ENCODE results near the gene ABI1. TPM values are rescaled to one million over a fixed set of nuclear protein-coding genes. Genes with fewer than 3 reads are reported as not detected.
"Not testable (repeated sequence)": the region's sequence is repeated elsewhere in the genome, so short reads cannot be mapped to it uniquely, and the experiment has no call there.

Gene ABI1
- total RNA-seq, 1 donor from 2014 or later = 54.5 TPM

DNA sequence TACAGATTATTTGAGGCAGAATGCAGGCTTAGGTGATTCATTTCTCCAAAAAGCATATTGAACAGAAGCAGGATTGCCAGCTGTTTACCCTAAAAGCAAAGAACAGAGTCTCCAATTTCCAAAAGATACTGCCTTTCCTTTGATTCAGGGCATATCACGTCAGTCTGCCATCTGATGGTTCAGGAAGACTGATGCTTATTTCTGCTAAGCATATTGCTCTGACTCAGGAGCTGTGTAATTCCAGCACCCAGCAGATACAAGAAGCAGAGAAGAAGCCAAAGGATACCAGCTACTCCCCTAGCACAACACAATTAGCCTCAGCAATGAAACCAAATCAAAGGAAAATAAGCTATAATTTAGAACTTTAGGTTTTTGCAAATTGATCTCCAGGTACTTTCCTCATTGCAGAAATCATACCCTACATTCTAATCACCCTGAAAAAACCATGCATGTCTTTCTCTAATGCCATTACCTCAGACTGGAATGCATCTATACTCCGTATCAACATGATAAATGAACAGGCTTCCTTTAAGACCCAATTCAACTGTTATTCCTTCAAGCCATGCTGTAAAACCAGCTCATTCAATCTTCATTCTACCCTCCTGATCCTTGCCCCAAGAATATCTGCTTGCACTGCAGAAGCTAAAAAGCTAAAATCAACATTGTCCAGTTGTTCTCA is 55.1 kb downstream of the ABI1 start:
- Mint-ChIP-seq H3K9me3 (no peaks in the 10 kb centered on the region), H3K27me3 (no peaks in the 10 kb centered on the region), H3K4me1 (peaks cover 43% of the 10 kb centered on the region), H3K4me3 (peak overlapping the region; percentile 14), H3K36me3 (ENCODE audit: low read depth) (peaks cover 18% of the 10 kb centered on the region), H3K27ac (peak overlapping the region; percentile 7)
- DNase-seq = no peak
- intact Hi-C loops (cut with micrococcal nuclease) = loop anchor here (10.0 kb wide), 1 partner anchor 49 kb away; no protein-coding TSS in a partner anchor

DNA sequence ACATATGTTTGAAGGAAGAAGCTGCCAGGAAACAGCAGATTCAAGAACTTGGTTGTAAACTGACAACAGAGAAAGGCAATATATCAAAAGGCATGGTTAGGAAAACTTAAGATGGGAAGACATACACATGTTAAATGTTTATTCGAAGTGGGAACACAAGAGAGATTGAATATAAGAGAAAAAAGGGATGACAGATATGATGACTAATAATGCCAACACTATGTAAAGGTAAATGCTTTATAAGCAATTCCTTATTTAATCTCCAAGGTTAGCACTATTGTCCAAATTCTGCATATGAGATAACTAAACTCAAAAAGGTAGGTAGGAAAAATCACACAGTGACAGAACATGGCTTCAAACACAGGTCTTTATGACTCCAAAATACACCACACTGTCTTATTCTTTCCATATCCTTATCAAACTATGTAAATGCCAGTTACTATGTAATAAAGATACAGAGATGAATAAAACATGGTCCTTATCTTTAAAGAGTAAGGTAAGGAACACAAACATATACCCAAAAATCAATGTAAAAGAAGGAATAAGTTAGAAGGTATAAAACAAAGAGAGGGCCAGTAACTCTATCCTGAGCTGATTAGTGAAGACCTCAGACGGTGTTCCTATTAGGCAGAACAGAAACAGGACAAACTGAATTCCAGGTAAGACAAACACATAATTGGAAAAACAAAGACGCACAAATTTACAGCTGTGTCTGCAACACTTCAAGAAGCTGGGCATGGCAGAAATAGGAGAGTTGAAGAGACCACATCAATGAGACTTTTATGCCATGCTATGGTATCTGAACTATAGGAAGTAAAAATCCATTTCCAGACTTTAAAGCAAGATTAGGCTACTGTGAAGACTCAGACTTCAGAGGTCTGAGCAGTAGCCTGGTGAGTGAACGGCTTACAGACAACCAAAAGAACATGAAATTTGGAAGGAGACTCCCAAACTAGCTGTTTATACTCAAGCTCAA is 56.1 kb downstream of the ABI1 start:
- no peaks in the 10 kb centered on the region for H3K27me3 Mint-ChIP-seq
- H3K4me1 Mint-ChIP-seq = peaks cover 48% of the 10 kb centered on the region
- H3K9me3 Mint-ChIP-seq = no peaks in the 10 kb centered on the region
- H3K4me3 Mint-ChIP-seq = no peak overlapping the region
- DNase-seq = no peak
- H3K36me3 Mint-ChIP-seq (ENCODE audit: low read depth) = peaks cover 22% of the 10 kb centered on the region
- intact Hi-C loops (cut with micrococcal nuclease) = loop anchor here (10.0 kb wide), 1 partner anchor 50 kb away; no protein-coding TSS in a partner anchor
- H3K27ac Mint-ChIP-seq = no peak overlapping the region

DNA sequence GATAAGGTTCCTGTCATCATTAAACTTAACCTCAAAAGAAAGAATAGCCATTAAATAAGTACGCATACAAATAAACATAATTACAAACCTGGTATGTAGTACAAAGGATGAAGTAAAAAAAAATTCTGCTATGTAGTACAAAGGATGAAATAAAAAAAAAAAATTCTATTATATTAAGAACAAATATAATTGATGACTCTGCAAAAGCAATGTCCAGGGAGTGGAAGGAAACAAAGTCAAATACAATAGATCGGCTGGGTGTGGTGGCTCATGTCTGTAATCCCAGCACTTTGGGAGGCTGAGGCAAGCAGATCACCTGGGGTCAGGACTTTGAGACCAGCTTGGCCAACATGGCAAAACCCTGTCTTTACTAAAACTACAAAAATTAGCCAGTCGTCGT is 56.9 kb downstream of the ABI1 start:
- no peaks in the 10 kb centered on the region for H3K27me3 Mint-ChIP-seq
- H3K27ac Mint-ChIP-seq = no peak overlapping the region
- H3K9me3 Mint-ChIP-seq = no peaks in the 10 kb centered on the region
- intact Hi-C loops (cut with micrococcal nuclease) = loop anchor here (10.0 kb wide), 1 partner anchor 51 kb away; no protein-coding TSS in a partner anchor
- H3K4me1 Mint-ChIP-seq = peaks cover 48% of the 10 kb centered on the region
- H3K36me3 Mint-ChIP-seq (ENCODE audit: low read depth) = peaks cover 22% of the 10 kb centered on the region
- no peak overlapping the region for H3K4me3 Mint-ChIP-seq
- DNase-seq = no peak

DNA sequence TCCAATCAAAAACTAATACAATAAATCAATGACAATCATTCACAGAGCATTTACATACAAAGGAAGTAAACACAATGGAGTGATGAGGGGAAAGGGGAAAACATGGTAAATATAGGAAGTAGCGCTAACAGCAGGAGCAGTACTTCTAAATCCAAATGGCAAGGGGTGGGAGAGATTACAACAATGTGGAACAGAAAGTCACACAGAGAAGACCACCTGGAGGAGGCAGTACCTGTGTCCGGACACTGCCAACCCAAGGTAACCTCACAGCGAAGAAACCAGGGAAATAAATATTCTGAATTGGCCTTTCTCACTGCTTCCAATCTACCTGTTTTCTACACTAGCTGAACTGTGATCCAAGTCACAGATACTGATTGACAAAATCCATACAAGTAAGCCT is 58.2 kb downstream of the ABI1 start:
- H3K27ac Mint-ChIP-seq = no peak overlapping the region
- no peaks in the 10 kb centered on the region for H3K27me3 Mint-ChIP-seq
- no peak overlapping the region for H3K4me3 Mint-ChIP-seq
- peaks cover 25% of the 10 kb centered on the region for H3K36me3 Mint-ChIP-seq (ENCODE audit: low read depth)
- H3K4me1 Mint-ChIP-seq = peaks cover 47% of the 10 kb centered on the region
- no peak for DNase-seq
- H3K9me3 Mint-ChIP-seq = no peaks in the 10 kb centered on the region
- intact Hi-C loops (cut with micrococcal nuclease) = loop anchor here (10.0 kb wide), 1 partner anchor 52 kb away; no protein-coding TSS in a partner anchor

DNA sequence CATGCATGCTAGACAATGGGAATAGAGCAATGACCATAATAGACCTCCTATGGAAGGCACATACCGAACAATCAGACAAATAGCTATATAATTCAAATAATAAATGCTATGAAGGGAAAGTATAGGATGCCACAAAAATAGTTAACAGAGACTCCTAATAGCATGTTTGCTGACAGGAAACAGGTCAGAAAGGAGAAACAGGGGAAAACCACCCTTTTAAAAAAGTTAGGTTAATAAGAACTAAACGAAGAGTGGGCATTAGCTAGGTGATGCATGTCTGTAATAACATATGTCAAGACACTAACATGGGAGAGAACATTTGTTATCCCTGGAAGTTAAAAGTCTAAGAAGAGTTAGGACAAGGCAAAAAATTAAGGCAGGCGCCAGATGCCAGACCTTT is 58.9 kb downstream of the ABI1 start:
- Mint-ChIP-seq H3K27ac (no peak overlapping the region), H3K27me3 (no peaks in the 10 kb centered on the region), H3K36me3 (ENCODE audit: low read depth) (peaks cover 24% of the 10 kb centered on the region), H3K9me3 (no peaks in the 10 kb centered on the region), H3K4me3 (no peak overlapping the region), H3K4me1 (peaks cover 46% of the 10 kb centered on the region)
- intact Hi-C loops (cut with micrococcal nuclease) = loop anchor here (10.0 kb wide), 1 partner anchor 53 kb away; no protein-coding TSS in a partner anchor
- no peak for DNase-seq

DNA sequence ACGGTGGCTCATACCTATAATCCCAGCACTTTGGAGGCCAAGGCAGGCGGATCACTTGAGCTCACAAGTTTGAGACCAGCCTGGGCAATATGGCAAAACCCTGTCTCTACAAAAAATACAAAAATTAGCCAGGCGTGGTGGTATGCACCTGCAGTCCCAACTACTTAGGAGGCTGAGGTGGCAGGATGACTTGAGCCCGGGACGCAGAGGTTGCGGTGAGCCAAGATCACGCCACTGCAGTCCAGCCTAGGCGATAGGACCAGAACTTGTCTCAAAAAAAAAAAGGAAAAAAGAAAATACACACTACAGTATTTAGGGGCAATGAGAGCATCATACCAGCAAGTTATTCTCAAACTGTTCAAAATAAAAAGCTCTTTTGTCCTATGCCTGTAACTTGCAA is 59.5 kb downstream of the ABI1 start:
- Mint-ChIP-seq H3K4me3 (no peak overlapping the region), H3K27ac (no peak overlapping the region), H3K9me3 (no peaks in the 10 kb centered on the region), H3K36me3 (ENCODE audit: low read depth) (peaks cover 24% of the 10 kb centered on the region), H3K4me1 (peaks cover 41% of the 10 kb centered on the region), H3K27me3 (no peaks in the 10 kb centered on the region)
- intact Hi-C loops (cut with micrococcal nuclease) = loop anchor here (10.0 kb wide), 1 partner anchor 54 kb away; no protein-coding TSS in a partner anchor
- DNase-seq = no peak

DNA sequence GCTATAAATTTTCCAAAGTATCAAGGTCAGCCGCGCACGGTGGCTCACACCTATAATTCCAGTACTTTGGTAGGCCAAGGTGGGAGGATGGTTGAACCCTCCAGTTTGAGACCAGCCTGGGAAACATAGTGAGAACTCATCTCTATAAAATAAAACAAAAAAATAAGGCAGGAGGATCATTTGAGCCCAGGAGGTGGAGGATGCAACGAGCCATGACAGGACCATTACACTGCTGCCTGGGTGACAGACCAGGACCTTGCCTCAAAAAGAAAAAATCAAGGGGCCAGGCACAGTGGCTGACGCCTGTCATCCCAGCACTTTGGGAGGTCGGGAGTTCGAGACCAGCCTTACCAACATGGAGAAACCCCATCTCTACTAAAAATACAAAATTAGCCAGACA is 60.3 kb downstream of the ABI1 start:
- Mint-ChIP-seq H3K27ac (no peak overlapping the region), H3K36me3 (ENCODE audit: low read depth) (peaks cover 24% of the 10 kb centered on the region), H3K9me3 (no peaks in the 10 kb centered on the region), H3K4me3 (no peak overlapping the region), H3K4me1 (peaks cover 33% of the 10 kb centered on the region), H3K27me3 (no peaks in the 10 kb centered on the region)
- intact Hi-C loops (cut with micrococcal nuclease) = loop anchor here (10.0 kb wide), 1 partner anchor 54 kb away; no protein-coding TSS in a partner anchor
- DNase-seq = no peak

DNA sequence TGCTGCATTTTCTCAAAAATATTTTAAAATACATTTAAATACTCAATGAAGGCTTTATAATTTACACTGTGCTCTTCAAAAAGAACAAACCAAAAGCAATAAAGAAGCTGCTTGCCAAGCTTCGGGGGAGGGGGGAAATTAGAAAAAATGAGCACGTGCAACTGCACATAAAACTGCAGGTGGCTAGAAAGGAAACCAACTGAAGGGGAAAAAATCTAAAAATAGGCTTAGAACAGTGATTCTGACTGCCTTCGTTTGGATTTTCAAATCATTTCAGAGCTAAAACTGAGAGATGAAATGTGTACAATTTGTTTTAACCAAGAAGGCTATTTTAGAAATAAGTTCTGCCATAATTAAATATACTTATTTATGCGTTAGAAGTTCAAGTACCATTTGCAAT is 61.4 kb downstream of the ABI1 start:
- Mint-ChIP-seq H3K36me3 (ENCODE audit: low read depth) (peaks cover 27% of the 10 kb centered on the region), H3K27me3 (no peaks in the 10 kb centered on the region), H3K27ac (no peak overlapping the region), H3K9me3 (no peaks in the 10 kb centered on the region), H3K4me3 (no peak overlapping the region), H3K4me1 (peaks cover 24% of the 10 kb centered on the region)
- intact Hi-C loops (cut with micrococcal nuclease) = no loop called here
- no peak for DNase-seq

DNA sequence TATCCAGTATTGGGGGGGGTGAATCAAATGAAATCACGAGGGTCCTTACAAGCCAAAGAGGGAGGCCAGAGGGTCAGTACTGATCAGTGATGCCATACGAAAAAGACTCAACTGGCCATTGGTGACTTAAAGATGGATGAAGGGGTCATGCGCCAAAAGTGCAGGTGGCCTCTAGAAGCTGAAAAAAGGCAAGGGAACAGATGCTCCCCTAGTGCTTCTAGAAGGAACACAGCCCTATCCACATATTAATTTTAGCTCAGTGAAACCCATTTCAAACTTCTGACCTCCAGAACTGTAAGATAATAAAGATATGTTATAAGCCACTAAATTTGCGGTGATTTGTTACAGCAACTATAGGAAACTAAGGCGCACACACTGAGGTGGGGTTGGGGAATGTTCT is 62.5 kb downstream of the ABI1 start:
- H3K36me3 Mint-ChIP-seq (ENCODE audit: low read depth) = peaks cover 26% of the 10 kb centered on the region
- H3K4me3 Mint-ChIP-seq = no peak overlapping the region
- DNase-seq = no peak
- H3K27me3 Mint-ChIP-seq = no peaks in the 10 kb centered on the region
- H3K27ac Mint-ChIP-seq = no peak overlapping the region
- H3K4me1 Mint-ChIP-seq = peaks cover 23% of the 10 kb centered on the region
- no peaks in the 10 kb centered on the region for H3K9me3 Mint-ChIP-seq
- intact Hi-C loops (cut with micrococcal nuclease) = no loop called here

DNA sequence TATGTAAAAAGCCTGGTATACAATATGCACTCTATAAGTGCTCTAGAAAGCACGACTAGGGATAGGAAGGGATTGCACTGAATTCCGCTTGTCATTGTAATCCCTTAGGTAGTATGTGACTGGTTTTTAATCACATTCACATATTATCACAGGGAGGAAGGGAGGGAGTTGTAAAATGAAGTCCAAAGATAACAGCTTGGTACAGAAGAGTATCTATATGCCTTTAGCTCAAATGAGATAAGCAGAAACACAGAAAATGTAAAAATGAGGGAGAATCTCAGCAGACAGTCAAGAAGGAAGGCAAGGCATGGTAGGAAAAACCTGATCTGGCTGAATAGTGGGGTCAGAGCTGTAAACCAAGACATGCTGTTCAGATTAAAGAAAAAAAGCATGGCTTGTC is 63.4 kb downstream of the ABI1 start:
- no peaks in the 10 kb centered on the region for H3K27me3 Mint-ChIP-seq
- intact Hi-C loops (cut with micrococcal nuclease) = no loop called here
- no peak for DNase-seq
- no peaks in the 10 kb centered on the region for H3K9me3 Mint-ChIP-seq
- no peak overlapping the region for H3K4me3 Mint-ChIP-seq
- peaks cover 22% of the 10 kb centered on the region for H3K36me3 Mint-ChIP-seq (ENCODE audit: low read depth)
- no peak overlapping the region for H3K27ac Mint-ChIP-seq
- peaks cover 21% of the 10 kb centered on the region for H3K4me1 Mint-ChIP-seq

DNA sequence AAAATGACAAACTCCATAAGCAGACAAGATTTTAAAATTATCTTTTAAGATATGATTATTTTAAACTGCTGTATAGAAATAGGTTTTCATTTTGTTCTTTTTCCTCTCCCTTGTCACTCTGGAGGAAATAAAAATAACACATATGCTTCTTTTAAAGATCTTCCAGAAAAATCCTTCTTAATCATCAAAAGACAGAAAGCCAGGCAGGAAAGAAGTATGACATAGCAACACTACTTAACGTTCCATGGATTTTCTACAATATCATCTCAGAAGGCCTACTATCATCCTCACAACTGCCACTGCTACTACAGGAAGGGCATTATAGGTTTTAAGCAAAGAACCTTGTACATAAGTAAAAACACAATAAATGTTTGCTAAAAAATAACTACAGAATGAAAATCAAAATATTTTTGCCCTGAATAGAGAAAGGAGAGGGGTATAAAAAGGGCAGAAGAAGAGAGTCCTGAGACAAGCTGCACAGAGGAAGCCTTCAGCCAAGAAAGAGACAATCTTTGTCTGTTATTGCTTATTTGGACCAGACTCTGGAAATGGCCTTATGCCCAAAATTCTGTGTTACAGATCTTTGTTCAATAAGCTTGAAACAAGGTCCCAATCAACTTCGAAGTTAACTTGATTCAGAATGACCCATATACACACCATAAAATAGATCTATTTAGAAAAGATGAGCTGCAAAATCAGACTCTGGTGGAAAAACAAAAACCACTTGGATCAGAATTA is 67.8 kb downstream of the ABI1 start:
- Mint-ChIP-seq H3K27ac (no peak overlapping the region), H3K4me3 (no peak overlapping the region), H3K4me1 (peaks cover 11% of the 10 kb centered on the region), H3K36me3 (ENCODE audit: low read depth) (peaks cover 23% of the 10 kb centered on the region), H3K27me3 (no peaks in the 10 kb centered on the region), H3K9me3 (no peaks in the 10 kb centered on the region)
- intact Hi-C loops (cut with micrococcal nuclease) = no loop called here
- DNase-seq = no peak

DNA sequence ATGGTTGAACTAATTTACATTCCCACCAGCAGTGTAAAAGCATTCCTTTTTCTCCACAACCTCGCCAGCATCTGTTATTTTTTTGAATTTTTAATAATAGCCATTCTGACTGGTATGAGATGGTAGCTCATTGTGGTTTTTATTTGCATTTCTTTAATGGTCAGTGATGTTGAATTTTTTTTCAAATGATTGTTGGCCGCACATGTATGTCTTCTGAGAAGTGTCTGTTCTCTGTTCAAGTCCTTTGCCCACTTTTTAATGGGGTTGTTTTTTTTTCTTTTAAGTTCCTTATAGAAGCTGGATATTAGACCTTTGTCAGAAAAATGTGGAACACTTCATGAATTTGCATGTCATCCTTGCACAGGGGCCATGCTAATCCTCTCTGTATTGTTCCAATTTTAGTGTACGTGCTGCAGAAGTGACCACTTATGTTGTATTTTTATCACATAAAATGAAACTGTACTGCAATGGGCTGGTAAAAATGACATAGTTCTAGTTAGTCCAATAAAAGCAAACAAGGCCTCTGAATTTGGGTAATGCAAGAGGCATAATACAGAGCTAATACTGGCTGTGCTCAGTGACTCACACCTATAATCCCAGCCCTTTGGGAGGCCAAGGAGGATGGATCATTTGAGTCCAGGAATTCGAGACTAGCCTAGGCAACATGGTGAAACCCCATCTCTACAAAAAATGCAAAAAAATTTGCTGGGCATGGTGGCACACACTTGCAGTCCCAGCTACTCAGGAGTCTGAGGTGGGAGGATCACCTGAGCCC is 70.3 kb downstream of the ABI1 start:
- Mint-ChIP-seq H3K27ac (no peak overlapping the region), H3K4me1 (peaks cover 21% of the 10 kb centered on the region), H3K36me3 (ENCODE audit: low read depth) (peaks cover 34% of the 10 kb centered on the region), H3K27me3 (no peaks in the 10 kb centered on the region), H3K4me3 (no peak overlapping the region), H3K9me3 (no peaks in the 10 kb centered on the region)
- intact Hi-C loops (cut with micrococcal nuclease) = no loop called here
- DNase-seq = no peak

DNA sequence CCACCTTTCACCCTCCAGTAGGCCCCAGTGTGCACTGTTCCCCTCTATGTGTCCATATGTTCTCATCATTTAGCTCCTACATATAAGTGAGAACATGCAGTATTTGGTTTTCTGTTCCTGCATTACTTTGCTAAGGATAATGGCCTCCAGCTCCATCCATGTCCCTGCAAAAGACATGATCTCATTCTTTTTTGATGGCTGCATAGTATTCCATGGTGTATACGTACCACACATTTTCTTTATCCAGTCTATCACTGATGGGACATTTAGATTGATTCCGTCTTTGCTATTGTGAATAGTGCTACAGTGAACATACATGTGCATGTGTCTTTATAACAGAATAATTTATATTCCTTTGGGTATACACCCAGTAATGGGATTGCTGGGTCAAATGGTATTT is 71.0 kb downstream of the ABI1 start:
- H3K27me3 Mint-ChIP-seq; H3K9me3 Mint-ChIP-seq; intact Hi-C loops (cut with micrococcal nuclease); H3K4me3 Mint-ChIP-seq; H3K27ac Mint-ChIP-seq; DNase-seq: not testable (repeated sequence)
- Mint-ChIP-seq H3K4me1 (peaks cover 21% of the 10 kb centered on the region), H3K36me3 (ENCODE audit: low read depth) (peaks cover 33% of the 10 kb centered on the region)

Data from activated CD4-positive, alpha-beta T cell treated with anti-CD3 and anti-CD28 coated beads, Interleukin-2, amount 10 ng/mL, durations not matched to agents 24 days and 14 days (primary cell).